HFFc6 (cell line): Measurements from ENCODE around the gene FPR2. TPM values are rescaled to one million over a fixed set of nuclear protein-coding genes. Genes with fewer than 3 reads are reported as not detected.

Experiments
- DNase-seq: peaks from one replicate; pipeline ENCODE4 v3.0.0-alpha.2; 2018
- H3K27ac Mint-ChIP-seq: 2 replicates; pipeline ENCODE4 v1.8.0; 2020; ENCODE audit warnings: mild to moderate bottlenecking, mixed read lengths
- H3K27me3 Mint-ChIP-seq: 2 replicates; pipeline ENCODE4 v1.8.0; 2021; ENCODE audit warnings: mild to moderate bottlenecking, moderate library complexity, mixed read lengths; ENCODE audit not compliant: insufficient read depth
- H3K36me3 Mint-ChIP-seq: 2 replicates; pipeline ENCODE4 v1.8.0; 2021; ENCODE audit warnings: low read depth, mixed read lengths
- H3K4me1 Mint-ChIP-seq: 2 replicates; pipeline ENCODE4 v1.8.0; 2020; ENCODE audit warnings: low read depth, mixed read lengths
- H3K4me3 Mint-ChIP-seq: 2 replicates; pipeline ENCODE4 v1.8.0; 2020; ENCODE audit warnings: mild to moderate bottlenecking, moderate library complexity, mixed read lengths
- H3K9me3 Mint-ChIP-seq: 2 replicates; pipeline ENCODE4 v1.8.0; 2020; ENCODE audit warnings: mild to moderate bottlenecking, mixed read lengths
- total RNA-seq, 6 experiments: library from RNA; stranded (reverse); fragmentation: NEBNext Ultra II Directional; extraction: Animal tissue kit (Norgen Biotek cat#: 25700); gene quantifications; 2 replicates in 1 of 6; 3 replicates in 5 of 6; pipeline ENCODE4 v1.2.3, GENCODE V29; 2021
- TF ChIP-seq, protein P1 (sequence below): fragments of 200-600 bp; sonication (generic); IDR thresholded peaks from 2 replicates; pipeline ENCODE4 v1.5.0; 2021; ENCODE audit warnings: antibody characterized with exemption, mild to moderate bottlenecking

FPR2 gene
- total RNA-seq, 6 experiments from 2014 or later, result not detected

DNA sequence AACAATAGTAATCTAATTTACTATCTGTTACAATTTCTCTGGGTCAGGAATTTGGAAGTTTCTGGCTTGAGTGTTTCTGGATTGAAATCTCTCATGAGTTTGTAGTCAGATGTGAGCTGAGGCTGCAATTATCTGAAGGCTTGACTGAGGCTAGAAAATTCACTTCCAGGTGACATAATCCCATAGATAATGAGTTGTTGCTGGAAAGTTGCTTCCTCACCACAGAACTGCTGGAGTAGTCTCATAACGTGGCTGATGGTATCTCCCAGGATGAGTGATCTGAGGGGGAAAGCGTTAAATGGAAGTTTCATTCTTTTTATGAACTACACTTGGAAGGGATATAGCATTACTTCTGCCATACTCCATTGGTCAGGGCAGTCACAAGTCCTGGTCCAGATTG, 18.7 kb downstream of the FPR2 start:
- H3K27ac Mint-ChIP-seq, result no peak overlapping the region
- no peaks in the 10 kb centered on the region for H3K36me3 Mint-ChIP-seq
- peaks cover 12% of the 10 kb centered on the region for H3K4me1 Mint-ChIP-seq
- no peaks in the 10 kb centered on the region for H3K9me3 Mint-ChIP-seq
- no peak overlapping the region for H3K4me3 Mint-ChIP-seq
- DNase-seq, result no peak
- H3K27me3 Mint-ChIP-seq, result peaks cover 7% of the 10 kb centered on the region
- TF ChIP-seq, protein P1, sequence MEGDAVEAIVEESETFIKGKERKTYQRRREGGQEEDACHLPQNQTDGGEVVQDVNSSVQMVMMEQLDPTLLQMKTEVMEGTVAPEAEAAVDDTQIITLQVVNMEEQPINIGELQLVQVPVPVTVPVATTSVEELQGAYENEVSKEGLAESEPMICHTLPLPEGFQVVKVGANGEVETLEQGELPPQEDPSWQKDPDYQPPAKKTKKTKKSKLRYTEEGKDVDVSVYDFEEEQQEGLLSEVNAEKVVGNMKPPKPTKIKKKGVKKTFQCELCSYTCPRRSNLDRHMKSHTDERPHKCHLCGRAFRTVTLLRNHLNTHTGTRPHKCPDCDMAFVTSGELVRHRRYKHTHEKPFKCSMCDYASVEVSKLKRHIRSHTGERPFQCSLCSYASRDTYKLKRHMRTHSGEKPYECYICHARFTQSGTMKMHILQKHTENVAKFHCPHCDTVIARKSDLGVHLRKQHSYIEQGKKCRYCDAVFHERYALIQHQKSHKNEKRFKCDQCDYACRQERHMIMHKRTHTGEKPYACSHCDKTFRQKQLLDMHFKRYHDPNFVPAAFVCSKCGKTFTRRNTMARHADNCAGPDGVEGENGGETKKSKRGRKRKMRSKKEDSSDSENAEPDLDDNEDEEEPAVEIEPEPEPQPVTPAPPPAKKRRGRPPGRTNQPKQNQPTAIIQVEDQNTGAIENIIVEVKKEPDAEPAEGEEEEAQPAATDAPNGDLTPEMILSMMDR, result no peak

DNA sequence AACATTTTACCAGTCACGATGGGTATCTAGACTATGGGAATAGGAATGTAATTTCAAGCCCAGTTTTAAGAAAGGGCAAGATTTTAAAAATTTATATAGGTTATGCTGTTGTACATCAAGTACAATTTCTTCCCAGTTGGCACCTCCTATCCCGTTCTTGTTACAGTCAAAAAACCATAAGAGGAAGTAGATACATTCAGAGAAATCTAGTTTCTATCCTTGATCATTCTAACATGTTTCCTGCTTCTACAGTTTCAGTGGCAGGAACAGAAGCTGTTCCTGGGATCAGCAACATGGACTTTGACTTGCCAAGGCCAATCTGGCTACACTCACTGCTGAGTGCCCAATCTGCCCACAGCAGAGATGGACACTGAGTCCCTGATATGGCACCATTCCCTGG, 19.3 kb downstream of the FPR2 start:
- no peak for DNase-seq
- peaks cover 12% of the 10 kb centered on the region for H3K4me1 Mint-ChIP-seq
- H3K27me3 Mint-ChIP-seq, result peaks cover 7% of the 10 kb centered on the region
- H3K36me3 Mint-ChIP-seq, result no peaks in the 10 kb centered on the region
- H3K4me3 Mint-ChIP-seq, result no peak overlapping the region
- no peaks in the 10 kb centered on the region for H3K9me3 Mint-ChIP-seq
- H3K27ac Mint-ChIP-seq, result no peak overlapping the region
- TF ChIP-seq, protein P1, result no peak

DNA sequence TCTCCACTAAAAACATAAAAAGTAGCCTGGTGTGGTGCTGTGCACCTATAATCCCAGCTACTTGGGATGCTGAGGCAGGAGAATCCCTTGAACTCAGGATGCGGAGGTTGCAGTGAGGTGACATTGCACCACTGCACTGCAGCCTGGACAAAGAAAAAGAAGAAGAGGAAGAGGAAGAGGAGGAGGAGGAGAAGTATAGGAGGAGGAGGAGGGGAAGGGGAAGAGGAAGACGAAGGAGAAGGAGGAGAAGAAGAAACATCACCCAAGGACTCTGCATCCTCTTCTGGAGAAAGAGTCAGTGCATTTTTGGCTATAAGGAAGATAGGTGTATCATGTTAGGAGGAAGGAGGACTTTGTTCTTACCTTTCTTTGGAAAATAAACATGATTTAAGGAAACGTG, 21.0 kb downstream of the FPR2 start:
- no peak for DNase-seq
- Mint-ChIP-seq H3K27ac (no peak overlapping the region), H3K4me3 (no peak overlapping the region), H3K27me3 (peaks cover 7% of the 10 kb centered on the region), H3K9me3 (no peaks in the 10 kb centered on the region), H3K4me1 (peaks cover 18% of the 10 kb centered on the region), H3K36me3 (no peaks in the 10 kb centered on the region)
- TF ChIP-seq, protein P1, result no peak

DNA sequence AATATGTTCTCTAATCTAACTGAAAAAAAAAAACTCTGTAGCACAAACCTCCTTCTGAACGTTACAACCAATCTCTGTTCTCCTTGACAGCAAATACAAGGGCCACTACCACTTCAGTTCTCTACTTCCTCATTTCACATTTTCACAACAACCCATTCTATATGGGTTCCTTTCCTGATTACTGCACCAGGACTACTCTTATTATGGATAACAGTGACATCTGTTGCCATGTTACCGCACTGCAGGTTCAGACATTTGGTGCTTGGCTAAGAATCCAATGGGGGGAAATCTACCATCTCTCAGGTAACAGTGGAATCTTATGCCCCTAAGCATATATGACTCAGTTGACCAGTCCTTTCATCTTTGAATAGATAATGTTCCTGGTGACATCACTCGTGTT, 22.4 kb downstream of the FPR2 start:
- no peak overlapping the region for H3K27ac Mint-ChIP-seq

DNA sequence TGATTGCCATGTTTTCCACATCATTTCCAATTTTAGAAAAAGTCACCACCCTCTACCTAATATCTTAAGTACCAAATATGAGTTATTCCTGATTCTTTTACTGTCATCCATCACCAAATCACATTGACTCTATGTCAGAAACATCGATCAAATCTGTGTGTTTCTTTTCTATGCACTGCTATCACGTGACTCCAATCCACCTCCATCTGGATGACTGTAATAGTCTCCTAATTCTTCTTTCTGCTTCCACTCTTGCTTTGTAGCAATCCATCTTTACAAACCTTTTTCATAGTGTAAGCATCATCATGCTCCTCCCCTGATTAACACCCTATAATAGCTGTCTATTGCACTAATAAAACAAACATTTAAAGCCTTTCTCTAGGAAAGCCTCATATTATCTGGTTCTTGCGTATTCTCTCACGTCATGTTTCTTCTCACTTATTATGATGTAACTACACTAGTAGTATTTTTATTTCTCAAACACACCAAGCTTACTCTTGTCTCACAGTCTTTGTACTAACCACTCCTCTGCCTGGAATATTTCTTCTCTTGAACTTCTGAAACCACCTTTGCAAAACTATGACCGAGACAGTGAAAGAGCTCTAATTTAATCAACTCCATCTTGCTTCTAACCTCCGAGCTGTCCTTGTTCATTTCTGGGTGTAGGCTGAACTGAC, 23.3 kb downstream of the FPR2 start:
- Mint-ChIP-seq H3K27me3 (peaks cover 7% of the 10 kb centered on the region), H3K4me1 (peaks cover 21% of the 10 kb centered on the region), H3K36me3 (no peaks in the 10 kb centered on the region), H3K4me3 (no peak overlapping the region), H3K9me3 (0 out of 2 replicates have a peak, but pooled peaks cover 3% of the 10 kb centered on the region), H3K27ac (no peak overlapping the region)
- no peak for DNase-seq
- TF ChIP-seq, protein P1, result no peak

More for the DNA sequence above, 22.4 kb downstream of the FPR2 start:
- no peaks in the 10 kb centered on the region for H3K36me3 Mint-ChIP-seq
- no peak overlapping the region for H3K4me3 Mint-ChIP-seq
- H3K4me1 Mint-ChIP-seq, result peaks cover 16% of the 10 kb centered on the region; the same call in 1 of the 2 replicates
- DNase-seq, result no peak
- peaks cover 7% of the 10 kb centered on the region for H3K27me3 Mint-ChIP-seq
- TF ChIP-seq, protein P1, result peak; percentile 55
- H3K9me3 Mint-ChIP-seq, result 0 out of 2 replicates have a peak, but pooled peaks cover 3% of the 10 kb centered on the region
